ENCODE measurements around the gene MEIKIN.

Gene MEIKIN

GRCh38 chr5:131792896-131793295 lies 152.6 kb downstream of the MEIKIN start:
- FAIRE-seq (no peak), DNase-seq (ENCODE audit: insufficient read length, low spot score) (no peak)
- no peak for TF ChIP-seq CTCF (IDR thresholded peaks at IDR 0.05; ENCODE audit: insufficient read depth, missing control alignments)

GRCh38 chr5:131791866-131792265 lies 153.6 kb downstream of the MEIKIN start:
- no peak for FAIRE-seq
- DNase-seq (ENCODE audit: insufficient read length, low spot score) = no peak
- no peak for TF ChIP-seq CTCF (IDR thresholded peaks at IDR 0.05; ENCODE audit: insufficient read depth, missing control alignments)

- FAIRE-seq = no peak
- TF ChIP-seq CTCF (IDR thresholded peaks at IDR 0.05; ENCODE audit: insufficient read depth, missing control alignments) = no peak
- DNase-seq (ENCODE audit: insufficient read length, low spot score) = no peak
Measured at GRCh38 chr5:131790550-131790949, 154.9 kb downstream of the MEIKIN start.

- FAIRE-seq (no peak), DNase-seq (ENCODE audit: insufficient read length, low spot score) (no peak)
- TF ChIP-seq CTCF (IDR thresholded peaks at IDR 0.05; ENCODE audit: insufficient read depth, missing control alignments) = no peak
Measured at GRCh38 chr5:131789765-131790164, 155.7 kb downstream of the MEIKIN start.

- FAIRE-seq = no peak
- DNase-seq (ENCODE audit: insufficient read length, low spot score) = no peak
- no peak for TF ChIP-seq CTCF (IDR thresholded peaks at IDR 0.05; ENCODE audit: insufficient read depth, missing control alignments)
Measured at GRCh38 chr5:131787736-131788135, 157.7 kb downstream of the MEIKIN start.

- FAIRE-seq (no peak), DNase-seq (ENCODE audit: insufficient read length, low spot score) (no peak)
- TF ChIP-seq CTCF (IDR thresholded peaks at IDR 0.05; ENCODE audit: insufficient read depth, missing control alignments) = no peak
Measured at GRCh38 chr5:131786900-131787692, 158.4 kb downstream of the MEIKIN start.

- FAIRE-seq (no peak), DNase-seq (ENCODE audit: insufficient read length, low spot score) (no peak)
- no peak for TF ChIP-seq CTCF (IDR thresholded peaks at IDR 0.05; ENCODE audit: insufficient read depth, missing control alignments)
Measured at GRCh38 chr5:131786036-131786435, 159.4 kb downstream of the MEIKIN start.
